ENCODE results near the gene CSF2RB. TPM values are rescaled to one million over a fixed set of nuclear protein-coding genes. Genes with fewer than 3 reads are reported as not detected.

Gene CSF2RB
- polyA plus RNA-seq (ENCODE audit: low read depth in 6 of 6): 1 to 10 TPM in 5 of 6 donors, not detected in 1; 3.5 to 9.1 (median 6.7) TPM

GRCh38 chr22:36913427-36914389 lies at the start of gene CSF2RB:
Gene CSF2RB, plus strand, starts transcription at chr22:36913628. Its CDS starts 8,580 bp downstream, at chr22:36922208.
- Mint-ChIP-seq H3K4me1 (peaks cover 23 to 43% (median 30%) of the 10 kb centered on the region in 3 donors), H3K36me3 (peaks cover under 1 to 8% of the 10 kb centered on the region in 2 donors)

GRCh38 chr22:36863979-36864378 lies 49.4 kb upstream of the CSF2RB start:
- ATAC-seq (ENCODE audit: low read depth in 2 of 2): no peak
- Mint-ChIP-seq H3K4me1 (peaks cover 54 to 63% (median 60%) of the 10 kb centered on the region in 3 donors), H3K27me3 (no peaks in the 10 kb centered on the region), H3K4me3 (no peak overlapping the region), H3K36me3 (peaks cover 27 to 36% of the 10 kb centered on the region in 2 donors), H3K9me3 (peaks cover 0 to 5% (median 0%) of the 10 kb centered on the region in 7 donors), H3K27ac (no peak overlapping the region)
- no peak for DNase-seq

More at GRCh38 chr22:36913427-36914389, at the start of gene CSF2RB:
- Mint-ChIP-seq H3K27ac (peak within 1 kb of the TSS; percentile 77 to 99 (median 96)), H3K4me3 (peak within 1 kb of the TSS; percentile 92 to 98 (median 95)), H3K9me3 (no peaks in the 10 kb centered on the region), H3K27me3 (peaks cover 0 to 4% (median 0%) of the 10 kb centered on the region in 3 donors)
- ATAC-seq (ENCODE audit: low read depth in 2 of 2): peak; percentile 94 to 95
- DNase-seq: peak; percentile 42

- ATAC-seq (ENCODE audit: low read depth in 2 of 2): no peak
- H3K36me3 Mint-ChIP-seq: peaks cover 27 to 36% of the 10 kb centered on the region in 2 donors
- H3K4me3 Mint-ChIP-seq: peak overlapping the region in 1 of 8 donors; percentile 70
- no peak for DNase-seq
- H3K27ac Mint-ChIP-seq: peak overlapping the region in 4 of 6 donors; percentile 70 to 81 (median 72)
- H3K4me1 Mint-ChIP-seq: peaks cover 52 to 59% (median 58%) of the 10 kb centered on the region in 3 donors
- no peaks in the 10 kb centered on the region for H3K27me3 Mint-ChIP-seq
- peaks cover 0 to 5% (median 0%) of the 10 kb centered on the region in 7 donors for H3K9me3 Mint-ChIP-seq
Observed at GRCh38 chr22:36864454-36865215, 48.8 kb upstream of the CSF2RB start.

- no peak overlapping the region for H3K4me3 Mint-ChIP-seq
- peak overlapping the region in 2 of 6 donors; percentile 70 to 73 for H3K27ac Mint-ChIP-seq
- H3K27me3 Mint-ChIP-seq: no peaks in the 10 kb centered on the region
- ATAC-seq (ENCODE audit: low read depth in 2 of 2) (no peak), DNase-seq (no peak)
- no peaks in the 10 kb centered on the region for H3K9me3 Mint-ChIP-seq
- H3K36me3 Mint-ChIP-seq: peaks cover 27 to 37% of the 10 kb centered on the region in 2 donors
- H3K4me1 Mint-ChIP-seq: peaks cover 45 to 52% (median 51%) of the 10 kb centered on the region in 3 donors
Observed at GRCh38 chr22:36865346-36865745, 48.1 kb upstream of the CSF2RB start.

- Mint-ChIP-seq H3K4me3 (no peak overlapping the region), H3K27me3 (no peaks in the 10 kb centered on the region), H3K4me1 (peaks cover 28 to 30% (median 29%) of the 10 kb centered on the region in 3 donors), H3K9me3 (no peaks in the 10 kb centered on the region), H3K36me3 (peaks cover 27 to 54% of the 10 kb centered on the region in 2 donors), H3K27ac (no peak overlapping the region)
- no peak for DNase-seq
- ATAC-seq (ENCODE audit: low read depth in 2 of 2): no peak
Observed at GRCh38 chr22:36867695-36868094, 45.7 kb upstream of the CSF2RB start.

- DNase-seq (no peak), ATAC-seq (ENCODE audit: low read depth in 2 of 2) (no peak)
- no peak overlapping the region for H3K27ac Mint-ChIP-seq
- H3K27me3 Mint-ChIP-seq: no peaks in the 10 kb centered on the region
- H3K4me1 Mint-ChIP-seq: peaks cover 22 to 34% (median 22%) of the 10 kb centered on the region in 3 donors
- H3K36me3 Mint-ChIP-seq: peaks cover 32 to 64% of the 10 kb centered on the region in 2 donors
- H3K9me3 Mint-ChIP-seq: no peaks in the 10 kb centered on the region
- no peak overlapping the region for H3K4me3 Mint-ChIP-seq
Observed at GRCh38 chr22:36868546-36869181, 44.8 kb upstream of the CSF2RB start.

GRCh38 chr22:36870250-36870649 lies 43.2 kb upstream of the CSF2RB start:
- ATAC-seq (ENCODE audit: low read depth in 2 of 2): no peak
- Mint-ChIP-seq H3K4me1 (peaks cover 10 to 23% (median 10%) of the 10 kb centered on the region in 3 donors), H3K4me3 (no peak overlapping the region), H3K9me3 (no peaks in the 10 kb centered on the region), H3K27me3 (no peaks in the 10 kb centered on the region), H3K27ac (no peak overlapping the region), H3K36me3 (peaks cover 21 to 48% of the 10 kb centered on the region in 2 donors)
- no peak for DNase-seq

GRCh38 chr22:36871669-36872081 lies 41.8 kb upstream of the CSF2RB start:
- H3K9me3 Mint-ChIP-seq: no peaks in the 10 kb centered on the region
- H3K4me3 Mint-ChIP-seq: no peak overlapping the region
- peaks cover 17 to 40% of the 10 kb centered on the region in 2 donors for H3K36me3 Mint-ChIP-seq
- peaks cover 0 to 11% (median 2%) of the 10 kb centered on the region in 3 donors for H3K4me1 Mint-ChIP-seq
- DNase-seq (no peak), ATAC-seq (ENCODE audit: low read depth in 2 of 2) (no peak)
- peak overlapping the region in 1 of 6 donors; percentile 22 for H3K27ac Mint-ChIP-seq
- H3K27me3 Mint-ChIP-seq: no peaks in the 10 kb centered on the region

GRCh38 chr22:36872084-36872483 lies 41.3 kb upstream of the CSF2RB start:
- peak overlapping the region in 3 of 6 donors; percentile 65 to 89 (median 74) for H3K27ac Mint-ChIP-seq
- H3K27me3 Mint-ChIP-seq: no peaks in the 10 kb centered on the region
- DNase-seq (no peak), ATAC-seq (ENCODE audit: low read depth in 2 of 2) (no peak)
- H3K36me3 Mint-ChIP-seq: peaks cover 15 to 40% of the 10 kb centered on the region in 2 donors
- peaks cover 0 to 9% (median 2%) of the 10 kb centered on the region in 3 donors for H3K4me1 Mint-ChIP-seq
- no peak overlapping the region for H3K4me3 Mint-ChIP-seq
- no peaks in the 10 kb centered on the region for H3K9me3 Mint-ChIP-seq

GRCh38 chr22:36872866-36873498 lies 40.4 kb upstream of the CSF2RB start:
- Mint-ChIP-seq H3K27ac (peak overlapping the region in 1 of 6 donors; percentile 15), H3K4me1 (peaks cover 0 to 9% (median 2%) of the 10 kb centered on the region in 3 donors), H3K27me3 (no peaks in the 10 kb centered on the region), H3K36me3 (peaks cover 23 to 48% of the 10 kb centered on the region in 2 donors), H3K4me3 (no peak overlapping the region), H3K9me3 (no peaks in the 10 kb centered on the region)
- no peak for ATAC-seq (ENCODE audit: low read depth in 2 of 2)
- no peak for DNase-seq

GRCh38 chr22:36873614-36874308 lies 39.7 kb upstream of the CSF2RB start:
- H3K4me1 Mint-ChIP-seq: peaks cover 0 to 9% (median 0%) of the 10 kb centered on the region in 3 donors
- peaks cover 30 to 50% of the 10 kb centered on the region in 2 donors for H3K36me3 Mint-ChIP-seq
- H3K9me3 Mint-ChIP-seq: no peaks in the 10 kb centered on the region
- H3K27ac Mint-ChIP-seq: peak overlapping the region in 3 of 6 donors; percentile 16 to 85 (median 74)
- no peaks in the 10 kb centered on the region for H3K27me3 Mint-ChIP-seq
- ATAC-seq (ENCODE audit: low read depth in 2 of 2): no peak
- H3K4me3 Mint-ChIP-seq: no peak overlapping the region
- DNase-seq: no peak

- ATAC-seq (ENCODE audit: low read depth in 2 of 2) (no peak), DNase-seq (no peak)
- Mint-ChIP-seq H3K4me3 (no peak overlapping the region), H3K27me3 (no peaks in the 10 kb centered on the region), H3K36me3 (peaks cover 35 to 56% of the 10 kb centered on the region in 2 donors), H3K4me1 (peaks cover 0 to 9% (median 0%) of the 10 kb centered on the region in 3 donors), H3K27ac (peak overlapping the region in 1 of 6 donors; percentile 74), H3K9me3 (peaks cover 0 to 4% (median under 1%) of the 10 kb centered on the region in 7 donors)
Observed at GRCh38 chr22:36874309-36874696, 39.1 kb upstream of the CSF2RB start.

Data from naive B cell (primary cell).